ENCODE data around the gene PTPRD.

Gene PTPRD

DNA sequence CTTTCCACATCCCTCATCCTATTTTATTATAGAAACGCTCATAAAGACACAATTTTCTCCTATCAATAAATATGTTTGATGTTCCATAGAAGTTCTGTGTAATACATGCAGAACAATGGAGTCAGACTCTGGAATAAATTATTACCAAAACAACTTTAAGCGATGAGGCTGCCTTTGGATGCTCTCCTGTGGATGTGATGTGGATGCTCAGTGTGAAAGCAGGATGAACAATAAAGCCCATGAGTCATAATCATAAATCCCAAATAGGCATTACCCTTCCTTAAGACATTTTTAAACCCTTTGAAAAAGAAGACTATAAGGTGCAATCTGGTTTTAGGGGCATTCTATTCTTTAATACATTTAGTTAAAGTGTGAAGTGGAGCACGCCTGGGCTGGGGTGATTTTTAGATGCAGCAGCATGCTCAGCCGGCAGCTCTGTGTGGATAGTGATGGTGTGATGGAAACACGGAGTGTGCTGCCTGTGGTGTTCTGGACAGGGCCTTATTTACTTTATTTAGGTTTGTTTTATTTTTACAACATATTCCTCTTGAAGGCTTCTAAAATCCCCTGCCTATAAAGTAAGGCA, 991.4 kb downstream of the PTPRD start:
- CTCF ChIA-PET: interaction anchor here (1.2 kb wide), 1 partner anchor 18 kb away, joined by 3 read pairs; no protein-coding TSS in a partner anchor
- no peak for TF ChIP-seq CTCF (IDR thresholded peaks at IDR 0.05; ENCODE audit: control extremely low read depth, extremely low read depth, low read depth, missing control alignments)
- POLR2A ChIA-PET: no interaction called here
- no peak for DNase-seq (ENCODE audit: extremely low spot score)

DNA sequence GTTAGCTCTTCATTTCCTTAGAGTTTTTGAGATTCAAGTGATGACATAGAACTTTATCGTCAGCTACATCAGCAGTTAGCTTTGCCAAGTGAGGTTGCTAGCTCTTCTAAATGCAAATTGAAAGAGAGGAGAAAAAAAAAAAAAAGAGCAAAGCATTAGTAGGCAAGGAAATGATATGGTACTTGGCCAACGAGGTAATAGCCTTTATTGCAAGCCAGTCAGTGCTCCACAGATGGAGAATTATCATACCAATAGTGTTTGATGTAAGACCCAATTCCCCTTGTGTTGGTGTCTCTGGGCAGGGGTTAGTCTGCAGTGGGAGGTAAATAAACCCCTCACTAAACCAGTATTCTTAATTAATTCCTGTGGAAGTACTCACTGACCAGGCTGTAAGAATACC, 992.1 kb downstream of the PTPRD start:
- POLR2A ChIA-PET: no interaction called here
- no peak for TF ChIP-seq CTCF (IDR thresholded peaks at IDR 0.05; ENCODE audit: control extremely low read depth, extremely low read depth, low read depth, missing control alignments)
- CTCF ChIA-PET: no interaction called here
- no peak for DNase-seq (ENCODE audit: extremely low spot score)

DNA sequence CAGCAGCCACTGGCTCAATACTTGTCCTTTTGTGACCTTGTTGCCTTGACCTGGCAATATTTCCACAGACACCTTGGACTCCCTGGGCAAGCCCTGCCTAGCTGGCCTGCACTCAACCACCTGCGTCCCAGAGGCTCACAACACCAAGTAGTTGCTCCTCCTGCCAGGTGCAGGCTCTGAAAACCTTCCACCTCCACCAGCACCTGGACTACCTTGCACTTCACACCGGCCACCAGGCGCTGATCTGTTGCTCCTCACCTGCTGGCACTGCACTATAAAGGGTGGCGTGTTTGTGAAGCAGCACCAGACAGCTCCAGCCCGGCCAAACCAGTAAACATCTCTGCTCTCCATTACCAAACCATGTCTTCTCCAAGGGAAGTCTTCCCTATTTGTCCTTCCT, 997.7 kb downstream of the PTPRD start:
- no peak for TF ChIP-seq CTCF (IDR thresholded peaks at IDR 0.05; ENCODE audit: control extremely low read depth, extremely low read depth, low read depth, missing control alignments)
- POLR2A ChIA-PET: no interaction called here
- CTCF ChIA-PET: interaction anchor here (1.3 kb wide), 1 partner anchor 9 kb away, joined by 4 read pairs; no protein-coding TSS in a partner anchor
- no peak for DNase-seq (ENCODE audit: extremely low spot score)

DNA sequence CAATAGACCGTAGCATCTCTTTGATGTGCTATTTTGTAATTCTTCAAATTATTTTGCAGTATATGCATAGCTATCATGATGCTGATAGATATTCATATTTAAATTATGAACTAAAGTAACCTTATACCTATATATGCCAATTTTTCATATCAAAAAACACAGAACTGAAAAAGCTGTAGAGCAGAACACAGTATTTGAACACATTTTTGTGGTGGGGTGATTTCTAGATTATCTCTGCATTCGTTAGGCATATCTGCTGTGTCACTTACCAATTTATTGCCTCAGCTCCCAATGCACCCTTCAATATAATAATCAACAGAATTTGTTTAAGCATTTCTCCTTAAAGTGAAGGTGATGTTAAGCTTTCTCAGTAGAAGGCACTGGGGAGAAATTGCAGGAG, 998.2 kb downstream of the PTPRD start:
- POLR2A ChIA-PET: no interaction called here
- TF ChIP-seq CTCF (IDR thresholded peaks at IDR 0.05; ENCODE audit: control extremely low read depth, extremely low read depth, low read depth, missing control alignments): no peak
- CTCF ChIA-PET: interaction anchor here (1.3 kb wide), 1 partner anchor 8 kb away, joined by 4 read pairs; no protein-coding TSS in a partner anchor
- no peak for DNase-seq (ENCODE audit: extremely low spot score)

GRCh38 chr9:9612755-9613154, 1000.0 kb downstream of the PTPRD start:
- no peak for DNase-seq (ENCODE audit: extremely low spot score)
- TF ChIP-seq CTCF (IDR thresholded peaks at IDR 0.05; ENCODE audit: control extremely low read depth, extremely low read depth, low read depth, missing control alignments): no peak
- CTCF ChIA-PET: interaction anchor here (0.8 kb wide), 1 partner anchor 330 kb away, joined by 3 read pairs; no protein-coding TSS in a partner anchor
- POLR2A ChIA-PET: no interaction called here

- ChIA-PET POLR2A (no interaction called here), CTCF (no interaction called here)
- no peak for TF ChIP-seq CTCF (IDR thresholded peaks at IDR 0.05; ENCODE audit: control extremely low read depth, extremely low read depth, low read depth, missing control alignments)
- no peak for DNase-seq (ENCODE audit: extremely low spot score)
These were observed 1000.5 kb downstream of the PTPRD start for GRCh38 chr9:9612270-9612669.
